Measurements from ENCODE around the gene KNSTRN.

- TF ChIP-seq CTCF (IDR thresholded peaks at IDR 0.05) (no peak), EP300 (IDR thresholded peaks at IDR 0.05) (no peak), POLR2A (IDR thresholded peaks at IDR 0.05) (no peak), POLR2AphosphoS5 (IDR thresholded peaks at IDR 0.05) (no peak)
Measured at GRCh38 chr15:40334541-40334940, 48.0 kb upstream of the KNSTRN start.

Measured in stomach (tissue), 4 donors.